ENCODE data around the gene ZNF319.

Gene ZNF319

GRCh38 chr16:58036943-58037342, 36.5 kb upstream of the ZNF319 start:
- DNase-seq (ENCODE audit: low read depth) = no peak

GRCh38 chr16:58035356-58036170, 35.1 kb upstream of the ZNF319 start:
- DNase-seq (ENCODE audit: low read depth) = no peak

GRCh38 chr16:58034774-58035173, 34.3 kb upstream of the ZNF319 start:
- no peak for DNase-seq (ENCODE audit: low read depth)

- DNase-seq (ENCODE audit: low read depth) = no peak
Observed at GRCh38 chr16:58034128-58034685, 33.7 kb upstream of the ZNF319 start.

DNA sequence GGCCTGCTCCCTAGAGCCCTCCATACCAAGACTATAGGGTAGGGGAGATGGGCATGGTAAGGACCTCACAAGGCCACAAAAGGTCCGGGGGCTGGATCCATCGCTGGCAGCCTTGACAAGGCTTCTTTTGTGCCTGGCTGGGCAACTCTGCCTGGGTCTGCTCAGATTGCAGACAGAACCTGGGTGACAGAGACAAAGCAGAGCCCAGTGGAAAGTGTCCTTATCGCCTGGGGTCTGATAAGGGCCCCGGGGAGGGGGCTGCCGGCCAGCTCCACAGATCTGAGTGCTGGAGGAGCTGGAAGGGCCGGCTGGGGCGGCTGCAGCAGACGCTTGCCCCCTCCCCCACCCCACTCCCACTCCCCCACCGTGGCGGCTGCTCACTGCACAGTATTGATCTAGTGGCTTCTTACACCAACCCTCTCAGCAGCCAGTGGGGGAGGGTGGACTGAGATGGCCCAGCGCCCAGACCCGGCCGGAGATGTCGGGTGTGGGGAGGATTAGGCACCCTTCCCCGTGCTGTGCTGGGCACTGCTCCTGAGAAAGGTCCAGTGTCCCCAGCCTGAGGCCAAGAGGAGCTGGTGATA, 32.3 kb upstream of the ZNF319 start:
- DNase-seq (ENCODE audit: low read depth) = no peak

- DNase-seq (ENCODE audit: low read depth) = no peak
Observed at GRCh38 chr16:58031016-58031800, 30.7 kb upstream of the ZNF319 start.

- no peak for DNase-seq (ENCODE audit: low read depth)
Observed at GRCh38 chr16:58030136-58030840, 29.8 kb upstream of the ZNF319 start.

GRCh38 chr16:58029410-58029809, 28.9 kb upstream of the ZNF319 start:
- no peak for DNase-seq (ENCODE audit: low read depth)

DNA sequence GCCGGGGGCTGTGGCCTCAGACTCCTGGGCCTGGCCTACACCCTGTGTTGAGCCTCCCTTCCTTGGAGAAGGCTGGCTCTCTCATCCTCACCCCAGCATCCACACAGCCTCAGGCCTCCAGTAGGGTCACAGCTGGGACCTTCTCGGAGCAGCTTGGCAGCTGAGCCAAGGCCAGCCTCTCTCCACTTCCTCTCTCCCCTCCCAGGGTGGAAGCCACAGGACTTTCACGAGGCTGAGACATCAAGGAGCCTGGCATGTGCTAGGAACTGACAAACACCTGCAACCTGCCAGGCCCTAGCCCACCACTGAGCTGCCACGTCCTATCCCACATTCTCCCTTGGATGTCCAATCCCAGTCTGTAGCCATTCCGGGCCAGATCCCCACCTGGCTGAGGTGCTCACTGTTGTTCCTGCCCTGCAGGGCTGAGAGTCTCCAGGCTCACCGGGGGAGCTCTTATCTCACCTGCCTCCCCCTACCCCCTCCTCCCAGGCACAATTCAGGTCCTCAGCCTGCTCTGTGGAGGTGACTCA, 28.1 kb upstream of the ZNF319 start:
- DNase-seq (ENCODE audit: low read depth) = no peak

DNA sequence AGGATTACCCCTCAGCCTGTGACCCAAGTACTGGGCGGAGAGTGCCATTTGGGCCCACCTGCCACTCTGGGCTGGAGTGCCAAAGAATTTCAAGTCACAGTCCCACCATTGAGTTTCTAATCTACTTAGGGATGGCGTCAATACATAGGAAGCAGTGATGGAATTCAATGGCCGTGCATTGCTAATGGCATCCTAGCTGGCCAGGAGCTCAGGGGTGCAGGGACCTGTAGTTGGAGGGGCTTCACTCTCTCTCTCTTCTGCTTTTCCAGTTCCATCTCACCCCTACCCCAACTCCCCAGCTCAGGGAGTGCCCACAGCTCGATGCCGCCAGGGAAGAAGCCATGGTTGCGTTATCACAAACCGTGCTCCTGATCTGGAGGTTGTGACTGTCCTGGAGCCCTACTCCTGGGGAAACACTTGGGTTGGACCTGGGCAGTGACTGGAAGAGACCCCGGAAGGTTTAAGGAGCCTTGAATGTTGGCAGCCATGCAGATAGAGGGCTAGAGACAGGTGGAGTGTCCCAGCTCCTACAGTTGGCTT, 27.5 kb upstream of the ZNF319 start:
- no peak for DNase-seq (ENCODE audit: low read depth)

GRCh38 chr16:58027161-58027915, 26.9 kb upstream of the ZNF319 start:
- DNase-seq (ENCODE audit: low read depth) = no peak

DNA sequence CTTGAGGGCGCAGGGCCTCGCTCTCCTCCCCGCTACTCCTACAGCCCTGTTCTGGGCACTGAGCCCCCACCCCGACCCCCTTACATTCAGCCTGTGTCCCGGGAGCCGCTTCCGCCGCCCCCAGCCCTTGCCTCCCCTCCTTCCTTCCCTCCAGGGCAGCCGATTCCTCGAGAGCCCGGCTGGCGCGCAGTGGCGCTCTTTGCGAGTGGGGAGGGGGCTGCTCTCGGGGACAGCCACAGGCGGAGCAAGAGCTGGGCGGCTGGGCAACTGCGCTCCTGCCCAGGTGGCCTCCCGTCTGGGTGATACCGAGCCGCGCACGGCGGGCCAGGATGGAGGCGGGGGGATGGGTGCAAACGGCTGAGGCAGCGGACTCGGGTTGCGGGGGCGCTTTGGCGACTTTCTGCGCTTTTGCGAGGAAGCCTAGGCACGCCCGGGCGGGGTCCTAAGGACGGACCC, 26.3 kb upstream of the ZNF319 start:
- no peak for DNase-seq (ENCODE audit: low read depth)

GRCh38 chr16:58026139-58026704, 25.8 kb upstream of the ZNF319 start:
- no peak for DNase-seq (ENCODE audit: low read depth)

GRCh38 chr16:58025351-58026138, 25.1 kb upstream of the ZNF319 start, which contains the start of gene MMP15:
MMP15 (plus strand) TSS chr16:58025754; CDS start chr16:58026351, 597 bp downstream.
- DNase-seq (ENCODE audit: low read depth) = peak; percentile 21

DNA sequence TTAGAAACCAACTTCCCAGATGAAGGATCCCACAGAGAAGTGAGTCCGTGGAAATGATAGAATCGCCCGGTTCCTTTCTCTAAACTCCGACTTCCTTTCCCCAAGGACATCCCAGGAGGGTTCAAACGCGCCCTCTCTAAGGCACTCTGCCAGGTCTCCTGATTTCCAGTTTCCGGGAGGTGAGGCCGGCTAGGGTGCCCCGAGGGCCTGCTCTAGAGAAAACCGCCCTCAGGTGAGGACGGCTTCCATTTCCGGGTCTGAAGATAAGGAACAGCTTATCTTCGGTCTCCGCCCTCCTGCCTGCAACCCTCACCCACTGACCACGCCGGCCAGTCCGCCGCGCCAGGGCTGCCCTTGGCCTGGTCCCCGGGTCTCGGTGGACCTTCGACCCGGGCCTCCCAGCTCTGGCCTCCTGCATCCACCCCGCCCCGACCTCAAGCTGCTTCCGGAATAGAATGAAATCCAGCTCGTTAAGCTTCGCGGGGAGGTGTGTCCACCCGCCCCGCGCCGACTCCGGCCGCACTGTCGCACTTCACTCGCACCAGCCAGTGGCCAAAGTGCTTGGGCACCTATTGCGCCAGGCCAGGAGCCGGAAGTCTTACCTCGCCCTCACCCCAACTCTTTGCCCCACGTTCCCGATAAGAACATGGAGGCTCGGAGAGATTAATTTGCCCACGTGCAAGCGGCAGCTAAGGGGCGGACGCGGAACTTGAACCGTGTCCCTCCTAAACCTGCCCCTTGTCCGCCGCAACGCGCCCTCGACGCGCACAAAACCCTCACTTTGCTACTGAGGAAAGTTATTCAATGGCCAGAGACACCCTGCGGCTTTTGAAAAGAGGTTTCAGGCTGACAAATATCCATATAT, 24.2 kb upstream of the ZNF319 start:
- no peak for DNase-seq (ENCODE audit: low read depth)

DNA sequence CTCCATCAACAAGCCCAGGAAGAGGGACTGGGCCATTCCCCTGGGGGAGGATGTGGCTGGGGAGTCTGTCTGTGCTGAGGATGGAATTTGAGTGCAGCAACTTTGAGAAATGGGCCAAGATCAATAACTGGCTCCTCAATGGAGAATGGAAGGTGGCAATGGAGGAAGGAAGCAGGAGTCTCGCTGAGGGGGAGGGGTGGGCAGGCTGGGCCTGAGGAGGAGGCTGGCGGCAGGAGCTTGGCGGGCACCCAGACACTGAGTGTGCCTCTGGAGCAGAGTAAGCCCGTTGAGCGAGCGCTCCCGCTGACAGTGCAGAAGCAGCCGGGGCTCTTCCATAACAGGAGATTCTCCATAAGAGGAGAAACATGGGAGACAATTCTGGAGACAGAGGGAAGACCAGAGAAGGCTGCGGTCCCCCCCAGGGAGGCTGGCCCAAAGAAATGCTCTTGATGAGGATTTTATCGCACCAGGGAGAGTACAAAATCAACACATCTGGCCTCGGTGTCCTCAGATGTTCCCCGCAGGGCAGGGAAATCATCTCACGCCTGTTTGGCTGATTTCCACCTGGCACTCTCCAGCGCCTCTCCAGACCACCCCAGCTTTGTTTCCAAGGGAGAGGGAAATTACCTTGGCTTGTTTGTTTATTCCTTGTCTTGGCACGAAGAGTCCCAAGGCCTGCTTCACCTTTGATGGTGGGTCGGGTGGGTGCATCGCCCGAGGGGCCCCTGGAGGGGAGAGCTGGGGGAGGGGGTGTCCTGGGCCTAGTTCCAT, 22.3 kb upstream of the ZNF319 start:
- no peak for DNase-seq (ENCODE audit: low read depth)

Data from stimulated activated CD8-positive, alpha-beta memory T cell treated with anti-CD3 and anti-CD28 coated beads, Interleukin-7, amount 100 ng/mL, for 24 hours (primary cell).